ENCODE data around the gene PRPF40A.

Gene PRPF40A

DNA sequence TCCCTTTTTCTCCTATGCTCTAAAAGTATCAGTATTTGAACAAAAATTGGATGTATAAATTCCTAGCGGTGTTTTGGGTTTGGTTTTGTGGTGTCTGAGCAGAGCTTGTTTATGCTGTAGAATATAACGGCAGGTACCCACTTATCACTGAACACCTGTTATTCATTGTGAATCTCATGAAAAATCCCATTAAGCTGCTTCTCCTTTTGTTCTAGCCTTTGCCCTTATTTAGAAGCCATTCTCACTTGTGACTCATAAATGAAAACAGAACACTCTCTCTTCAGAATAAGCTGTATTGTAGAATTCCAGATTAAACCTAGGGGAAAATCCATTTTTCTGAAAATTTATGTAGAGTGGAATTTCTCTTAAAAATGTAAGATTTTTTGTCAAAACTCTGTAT lies 104.0 kb downstream of the PRPF40A start:
- no peak for DNase-seq

DNA sequence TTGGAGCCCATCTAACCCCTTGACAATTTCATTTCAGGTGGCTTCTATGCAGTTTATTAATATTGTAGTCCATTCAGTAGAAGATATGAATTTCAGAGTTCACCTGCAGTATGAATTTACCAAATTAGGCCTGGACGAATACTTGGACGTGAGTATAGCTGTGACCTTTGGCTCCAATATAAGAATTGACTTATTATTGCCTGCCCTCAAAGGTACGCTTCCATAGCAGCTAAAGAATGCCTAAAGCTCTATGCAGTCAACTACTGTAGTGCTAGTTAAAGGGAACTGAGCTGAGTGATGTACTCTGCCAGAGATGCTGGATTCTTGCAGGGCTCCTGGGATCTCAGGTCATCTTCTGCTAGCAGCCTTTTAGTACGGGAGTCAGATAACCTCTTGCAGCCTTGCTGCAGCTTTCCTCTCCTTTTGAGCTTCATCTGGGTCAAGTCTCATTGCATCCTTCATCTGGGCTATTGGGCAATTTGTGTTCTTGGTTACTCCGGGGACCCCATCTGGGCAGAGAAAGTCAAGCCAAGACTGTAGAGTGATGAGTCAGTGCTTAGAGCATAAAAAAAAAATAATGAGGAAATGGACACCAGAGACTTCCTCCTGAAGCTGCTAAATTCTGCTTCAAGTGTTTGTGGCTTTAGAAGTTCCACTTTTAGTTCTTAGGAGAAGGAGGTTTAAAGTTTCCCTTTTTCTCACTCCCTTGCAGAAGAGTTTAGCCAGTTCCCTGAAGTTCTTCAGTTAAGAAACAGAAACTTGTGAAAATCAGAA lies 105.6 kb downstream of the PRPF40A start:
- no peak for DNase-seq

DNA sequence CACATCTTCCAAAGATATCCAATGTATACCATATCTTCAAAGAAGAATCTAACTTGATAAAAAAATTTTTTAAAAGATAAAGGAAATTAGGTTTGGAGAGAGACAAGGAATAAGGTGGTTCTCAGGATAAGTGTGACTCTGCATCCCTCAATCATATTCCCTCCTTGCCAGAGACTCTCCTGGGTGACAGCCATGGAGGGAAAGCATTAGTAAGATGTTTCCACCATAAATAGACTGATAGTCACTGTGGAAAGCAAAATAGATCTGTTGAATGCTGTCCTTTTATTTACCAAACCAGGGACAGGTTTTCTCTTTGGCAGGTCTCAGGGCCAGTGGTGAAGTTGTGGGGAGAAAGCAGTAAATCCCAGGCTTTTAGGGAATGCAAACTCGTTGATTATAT lies 107.6 kb downstream of the PRPF40A start:
- DNase-seq: no peak

DNA sequence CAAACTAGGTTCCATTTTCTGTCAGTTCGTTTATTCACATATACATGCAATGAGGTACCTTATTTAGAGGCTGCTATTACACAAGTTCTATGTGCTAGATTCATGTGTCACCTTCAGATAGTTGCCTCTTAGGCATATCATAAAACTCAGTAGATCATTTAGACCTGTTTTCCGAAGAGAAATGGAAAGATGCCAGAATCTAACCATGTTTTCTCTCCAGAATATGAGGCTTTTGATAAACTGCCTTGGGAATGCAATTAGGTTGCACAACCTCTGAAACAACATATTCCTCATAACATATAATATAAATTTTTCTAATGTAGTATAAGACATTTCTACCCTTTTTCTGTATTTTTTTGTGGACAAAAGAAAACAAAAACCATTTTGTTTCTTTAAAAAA lies 108.1 kb downstream of the PRPF40A start:
- no peak for DNase-seq

DNA sequence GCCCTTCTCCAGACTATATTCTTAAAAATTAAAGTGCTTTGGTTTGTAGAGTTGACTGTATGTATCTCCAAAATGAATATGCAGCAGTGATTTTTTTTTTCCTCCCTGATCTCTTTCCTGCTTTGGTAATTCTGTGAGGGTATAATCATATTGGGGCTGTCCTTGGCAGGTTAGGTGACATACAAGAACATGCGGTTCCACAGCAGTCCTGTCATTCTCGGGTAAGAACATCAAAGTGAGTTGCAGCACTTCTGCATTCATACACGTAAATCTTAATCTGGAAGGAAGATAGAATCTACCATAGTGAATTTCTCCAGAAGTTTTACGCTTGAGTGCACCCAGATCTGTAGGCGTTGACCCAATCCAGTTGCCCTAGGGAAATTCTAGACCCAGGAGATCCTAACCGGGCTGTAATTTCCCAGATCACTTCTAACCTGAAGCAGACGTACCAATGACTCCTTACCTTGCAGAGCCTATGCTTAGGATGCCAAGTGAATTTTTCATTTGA lies 109.4 kb downstream of the PRPF40A start:
- no peak for DNase-seq

DNA sequence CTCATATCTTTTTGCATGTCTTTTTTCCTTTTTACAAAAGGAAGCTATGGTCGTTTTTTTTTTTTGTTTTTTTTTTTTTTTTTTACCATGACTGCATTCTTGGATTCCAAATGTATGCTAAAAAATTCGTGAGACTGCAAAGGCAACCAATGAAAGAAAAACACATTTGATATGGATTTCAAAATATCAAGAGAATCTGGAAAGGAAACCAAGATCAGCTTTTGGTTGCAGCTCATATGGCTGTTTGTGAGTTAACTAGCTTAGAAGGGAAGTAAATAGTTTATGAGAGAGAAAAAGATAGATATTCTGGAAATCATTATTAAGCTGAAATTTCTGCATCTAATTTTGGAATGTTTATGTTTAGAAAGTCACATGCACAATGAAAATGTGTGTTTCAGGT lies 110.3 kb downstream of the PRPF40A start:
- DNase-seq: no peak

DNA sequence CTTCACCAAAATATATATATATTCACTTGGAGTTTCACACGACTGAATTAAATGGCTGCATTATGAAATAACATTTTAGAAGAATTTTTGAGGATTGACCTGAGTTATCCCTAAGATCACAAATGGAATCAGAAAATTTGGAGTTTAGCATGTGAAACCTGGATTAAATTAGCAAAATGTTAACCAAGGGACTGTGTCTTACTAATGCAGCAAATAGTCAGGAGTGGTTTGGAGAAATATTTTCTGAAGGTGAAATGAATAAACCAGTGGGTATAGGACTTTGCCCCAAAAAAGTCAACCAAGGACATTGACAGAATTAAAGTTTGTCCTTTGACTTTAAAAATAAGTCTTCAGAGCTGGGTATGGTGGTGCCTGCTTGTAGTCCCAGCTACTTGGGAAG lies 111.2 kb downstream of the PRPF40A start:
- DNase-seq: no peak

DNA sequence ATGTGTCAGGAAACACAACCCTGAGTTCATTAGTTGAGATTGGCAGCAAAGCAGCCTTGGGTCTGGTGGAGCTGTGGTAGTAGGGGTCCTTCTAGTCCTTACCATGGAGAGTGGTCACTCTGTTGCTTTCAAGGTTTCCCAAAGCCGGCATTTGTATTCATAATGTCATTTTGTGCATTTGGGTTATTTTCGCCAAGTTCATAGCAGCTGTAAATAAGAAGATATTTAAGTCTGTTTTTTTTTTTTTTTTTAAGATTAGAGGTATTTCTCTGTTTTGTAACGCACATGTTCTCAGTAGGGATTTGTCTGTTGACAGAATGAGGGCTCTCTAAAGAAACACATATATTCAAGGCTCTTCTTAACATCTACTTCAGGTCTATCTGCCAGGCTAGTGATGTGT lies 114.1 kb downstream of the PRPF40A start:
- no peak for DNase-seq

DNA sequence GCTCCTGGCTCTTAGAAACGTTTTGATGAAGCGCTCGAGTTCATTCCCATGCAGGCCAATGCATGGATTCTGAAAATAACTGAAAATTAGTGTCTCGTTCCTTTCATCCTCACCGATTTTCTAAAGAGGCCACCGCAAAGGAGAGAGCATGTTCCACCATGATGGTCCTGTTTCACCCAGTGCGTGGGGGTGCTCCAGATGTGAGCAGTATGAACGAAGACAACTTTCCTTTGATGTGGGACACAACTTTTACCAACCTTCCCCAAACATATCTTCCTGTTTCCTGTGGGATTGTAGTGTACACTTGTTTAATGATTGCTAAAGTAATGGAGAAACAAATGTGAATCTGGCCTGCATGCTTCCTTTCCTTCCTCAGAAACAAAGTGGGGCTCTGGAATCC lies 114.5 kb downstream of the PRPF40A start:
- DNase-seq: no peak
